Right atrium auricular region (tissue), 2 donors: ENCODE results near the gene SUFU. TPM values are rescaled to one million over a fixed set of nuclear protein-coding genes. Genes with fewer than 3 reads are reported as not detected.
"Not testable (repeated sequence)": the region's sequence is repeated elsewhere in the genome, so short reads cannot be mapped to it uniquely, and the experiment has no call there.

Experiments used
- DNase-seq: peaks from one replicate; pipeline ENCODE4 v3.0.0-alpha.2; 2019; ENCODE audit warnings: low spot score
- H3K27ac ChIP-seq, 2 donors: fragments of 200-600 bp; sonication (generic); 1 replicate in 1 of 2; 2 replicates in 1 of 2; pipeline ENCODE4 v1.5.1; 2016 to 2019
- H3K27me3 ChIP-seq, 2 donors: fragments of 200-600 bp; sonication (generic); one replicate each; pipeline versions ENCODE4 v1.5.1 to v1.6.0; 2017 to 2019
- H3K36me3 ChIP-seq: fragments of 200-600 bp; sonication (generic); one replicate; pipeline ENCODE4 v1.5.1; 2016
- H3K4me1 ChIP-seq, 2 donors: fragments of 200-600 bp; sonication (generic); one replicate each; pipeline versions ENCODE4 v1.5.1 to v1.6.0; 2017 to 2019
- H3K4me3 ChIP-seq, 2 donors: fragments of 200-600 bp; sonication (generic); 1 replicate in 1 of 2; 2 replicates in 1 of 2; pipeline ENCODE4 v1.5.1; 2017 to 2019; ENCODE audit warnings: mild to moderate bottlenecking in 1 of 2, moderate library complexity in 1 of 2
- H3K9me3 ChIP-seq, 2 donors: fragments of 200-600 bp; sonication (generic); one replicate each; pipeline ENCODE4 v1.5.1; 2019
- CTCF ChIP-seq, 2 donors: fragments of 200-600 bp; sonication (generic); IDR thresholded peaks; one replicate each; pipeline ENCODE4 v1.5.1; 2019; ENCODE audit warnings: antibody characterized with exemption in 2 of 2
- total RNA-seq, 2 donors: library from RNA; depleted of rRNA; stranded (reverse); fragments of >200 nt; gene quantifications; one replicate each; pipeline ENCODE4 v1.1.0, GENCODE V29; 2016

Gene SUFU
- total RNA-seq, 2 donors from 2014 or later = 4.9 to 6.4 TPM

GRCh38 chr10:102534333-102534732 lies 30.6 kb downstream of the SUFU start:
- no peak for DNase-seq
- Histone ChIP-seq H3K4me1 (no peaks in the 10 kb centered on the region), H3K27me3 (no peaks in the 10 kb centered on the region), H3K27ac (no peak overlapping the region), H3K36me3 (no peaks in the 10 kb centered on the region), H3K9me3 (no peaks in the 10 kb centered on the region), H3K4me3 (no peak overlapping the region)
- TF ChIP-seq CTCF (IDR thresholded peaks at IDR 0.05) = no peak

GRCh38 chr10:102534966-102535365 lies 31.2 kb downstream of the SUFU start:
- H3K27me3 ChIP-seq, DNase-seq, H3K4me3 ChIP-seq, H3K9me3 ChIP-seq, H3K4me1 ChIP-seq, H3K36me3 ChIP-seq, H3K27ac ChIP-seq: not testable (repeated sequence)

DNA sequence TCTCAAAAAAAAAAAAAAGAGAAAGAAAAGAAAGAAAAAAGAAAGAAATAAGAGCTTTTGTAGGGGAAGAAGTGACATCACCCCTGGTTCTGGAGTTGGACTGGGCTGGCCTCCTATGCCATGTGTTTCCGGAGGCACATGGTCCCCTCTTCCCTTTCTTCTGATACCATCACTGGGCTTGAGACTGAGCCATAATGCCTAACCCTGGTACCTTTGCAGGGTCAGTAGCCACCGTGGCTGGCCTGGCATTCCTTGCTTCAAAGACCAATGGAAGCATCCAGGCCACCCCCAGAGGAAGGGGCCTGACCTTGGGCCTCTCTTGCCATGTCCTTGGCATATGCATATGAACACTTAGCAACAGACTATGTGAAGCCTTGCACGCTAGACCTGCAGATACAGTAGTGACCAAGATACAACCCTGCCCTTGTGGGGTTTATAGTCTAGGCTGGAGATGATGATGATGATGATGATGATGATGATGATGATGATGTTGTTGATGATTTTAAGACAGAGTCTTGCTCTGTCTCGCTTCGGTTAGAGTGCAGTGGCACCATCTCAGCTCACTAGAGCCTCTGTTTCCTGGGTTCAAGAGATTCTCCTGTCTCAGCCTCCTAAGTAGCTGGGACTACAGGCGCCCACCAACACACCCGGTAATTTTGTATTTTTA lies 31.8 kb downstream of the SUFU start:
- no peak overlapping the region for H3K27ac ChIP-seq
- no peak overlapping the region for H3K4me3 ChIP-seq
- no peak for TF ChIP-seq CTCF (IDR thresholded peaks at IDR 0.05)
- H3K9me3 ChIP-seq = no peaks in the 10 kb centered on the region
- no peaks in the 10 kb centered on the region for H3K36me3 ChIP-seq
- H3K27me3 ChIP-seq = no peaks in the 10 kb centered on the region
- no peak for DNase-seq
- no peaks in the 10 kb centered on the region for H3K4me1 ChIP-seq

- DNase-seq = no peak
- Histone ChIP-seq H3K4me1 (no peaks in the 10 kb centered on the region), H3K27ac (no peak overlapping the region), H3K27me3 (no peaks in the 10 kb centered on the region), H3K36me3 (no peaks in the 10 kb centered on the region), H3K9me3 (no peaks in the 10 kb centered on the region), H3K4me3 (no peak overlapping the region)
- TF ChIP-seq CTCF (IDR thresholded peaks at IDR 0.05) = no peak
These were observed 33.6 kb downstream of the SUFU start for GRCh38 chr10:102537367-102537766.

- H3K9me3 ChIP-seq = no peaks in the 10 kb centered on the region
- no peak overlapping the region for H3K4me3 ChIP-seq
- no peaks in the 10 kb centered on the region for H3K36me3 ChIP-seq
- H3K27ac ChIP-seq = no peak overlapping the region
- no peaks in the 10 kb centered on the region for H3K27me3 ChIP-seq
- no peak for TF ChIP-seq CTCF (IDR thresholded peaks at IDR 0.05)
- DNase-seq = no peak
- no peaks in the 10 kb centered on the region for H3K4me1 ChIP-seq
These were observed 34.2 kb downstream of the SUFU start for GRCh38 chr10:102537948-102538347.

DNA sequence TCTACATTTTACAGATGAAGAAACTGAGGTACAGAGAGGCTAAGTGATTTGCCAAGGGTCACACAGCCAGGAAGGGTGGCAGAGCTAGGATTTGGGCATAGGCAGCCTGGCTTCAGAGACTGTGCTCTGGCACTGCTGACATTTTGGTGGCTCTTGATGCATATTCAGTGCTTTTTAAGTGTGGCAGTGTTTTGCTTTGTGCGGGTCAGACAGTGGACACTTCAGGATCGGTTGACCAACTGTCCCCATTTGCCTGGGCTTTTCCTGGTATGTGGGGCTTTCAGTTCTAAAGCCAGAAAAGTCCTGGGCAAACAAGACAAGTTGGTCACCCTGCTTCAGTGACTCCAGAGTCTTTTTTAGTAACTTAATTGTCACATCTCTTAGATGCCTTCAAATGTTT lies 35.0 kb downstream of the SUFU start:
- Histone ChIP-seq H3K27ac (no peak overlapping the region), H3K36me3 (no peaks in the 10 kb centered on the region), H3K27me3 (no peaks in the 10 kb centered on the region), H3K9me3 (no peaks in the 10 kb centered on the region), H3K4me1 (no peaks in the 10 kb centered on the region), H3K4me3 (no peak overlapping the region)
- no peak for DNase-seq
- TF ChIP-seq CTCF (IDR thresholded peaks at IDR 0.05) = no peak
